K562 (cell line): ENCODE data around the gene EMX1. TPM values are rescaled to one million over a fixed set of nuclear protein-coding genes. Genes with fewer than 3 reads are reported as not detected.
A peak's percentile ranks its signal among the peaks of the same experiment; 100 is the strongest.

Source experiments
- ATAC-seq: fragments of 200-7000 bp; cut with Tn5 transposase; 3 replicates; pipeline ENCODE4 v1.9.1; 2020; ENCODE audit warnings: moderate library complexity
- BruUV-seq: library from RNA; stranded (reverse); fragments of 400-500 nt; replicated peaks from 2 replicates; lab custom pipeline; 2021; lab: Mats Ljungman, UMichigan
- CTCF ChIA-PET: fragments of 300-600 bp; formaldehyde crosslinking; extraction: SDS; loops from one replicate; lab custom pipeline; 2021; ENCODE audit warnings: low intra/inter-chr PET ratio; lab: Yijun Ruan, JAX
- POLR2A ChIA-PET: fragments of 300-600, 350-650 bp; sonication (Branson Sonifier 250); formaldehyde crosslinking; extraction: SDS; loops from one replicate; lab custom pipeline; 2021; ENCODE audit warnings: antibody characterized with exemption, inconsistent platforms; lab: Yijun Ruan, JAX
- DNase-seq, 4 experiments: peaks; one replicate each; pipeline versions ENCODE4 v3.0.0 to v3.0.0-alpha.2; 2011 to 2018; ENCODE audit warnings: low spot score in 3 of 4, mixed read lengths in 3 of 4; ENCODE audit errors: extremely low read depth in 1 of 4
- FAIRE-seq: peaks from 2 replicates; lab custom pipeline; 2011; peaks lifted over from hg19 to GRCh38; lab: Jason Lieb, UNC
- H2AFZ ChIP-seq: 2 replicates; pipeline ENCODE4 v1.6.0; 2011; ENCODE audit warnings: low read depth, low read length, control low read depth, inconsistent platforms
- H3K27ac ChIP-seq: fragments of 200-600 bp; 3 replicates; pipeline ENCODE4 v1.8.0; 2011; ENCODE audit warnings: low read depth, mild to moderate bottlenecking, control low read depth, inconsistent platforms, low read length, moderate library complexity, mixed read lengths; ENCODE audit errors: extremely low read depth
- H3K27me3 ChIP-seq, 2 experiments: fragments of 300-600 bp in 1 of 2; 2 replicates in 1 of 2; 3 replicates in 1 of 2; pipeline versions ENCODE4 v1.6.0 to v1.8.0; 2011; ENCODE audit warnings: inconsistent platforms in 2 of 2, low read length in 2 of 2, mild to moderate bottlenecking in 1 of 2, mixed read lengths in 1 of 2, moderate library complexity in 1 of 2; ENCODE audit not compliant: control insufficient read depth in 2 of 2, insufficient read depth in 2 of 2
- H3K36me3 ChIP-seq: fragments of 300-600 bp; 3 replicates; pipeline ENCODE4 v1.8.0; 2011; ENCODE audit warnings: mild to moderate bottlenecking, low read length, inconsistent platforms; ENCODE audit not compliant: control insufficient read depth, insufficient read depth
- H3K4me1 ChIP-seq, 2 experiments: fragments of 200-600 bp in 1 of 2; replicated peaks in 1 of 2; 2 replicates in 1 of 2; 3 replicates in 1 of 2; pipeline versions ENCODE4 v1.5.1 to v1.8.0; 2011; ENCODE audit warnings: inconsistent platforms in 2 of 2, low read length in 2 of 2, mild to moderate bottlenecking in 1 of 2, mixed read lengths in 1 of 2, moderate library complexity in 1 of 2; ENCODE audit not compliant: control insufficient read depth in 2 of 2, insufficient read depth in 2 of 2
- H3K4me2 ChIP-seq: 2 replicates; pipeline ENCODE4 v1.6.1; 2011; ENCODE audit warnings: low read length, control low read depth, inconsistent platforms, mixed read lengths; ENCODE audit not compliant: insufficient read depth
- H3K4me3 ChIP-seq: fragments of 200-600 bp; sonication (generic), shearing (Covaris generic); 2 replicates; pipeline ENCODE4 v1.5.1; 2016; ENCODE audit warnings: control low read depth, inconsistent platforms
- H3K79me2 ChIP-seq: fragments of 200-600 bp; 3 replicates; pipeline ENCODE4 v1.8.0; 2011; ENCODE audit warnings: low read length, inconsistent platforms; ENCODE audit not compliant: control insufficient read depth, insufficient read depth
- H3K9ac ChIP-seq, 2 experiments: 2 replicates each; pipeline versions ENCODE4 v1.6.0 to v1.6.1; 2011; ENCODE audit warnings: low read depth in 2 of 2, low read length in 2 of 2, control low read depth in 1 of 2, inconsistent platforms in 1 of 2, mild to moderate bottlenecking in 1 of 2, mixed read lengths in 1 of 2; ENCODE audit not compliant: insufficient read depth in 1 of 2
- H3K9me1 ChIP-seq: one replicate; pipeline ENCODE4 v1.6.0; 2011; ENCODE audit warnings: inconsistent platforms, mild to moderate bottlenecking, low read length, moderate library complexity; ENCODE audit not compliant: control insufficient read depth, insufficient read depth
- H3K9me3 ChIP-seq: replicated peaks from 2 replicates; pipeline ENCODE4 v1.5.1; 2011; ENCODE audit warnings: low read depth, low read length, inconsistent platforms; ENCODE audit not compliant: control insufficient read depth, insufficient read depth
- H4K20me1 ChIP-seq: replicated peaks from 2 replicates; pipeline ENCODE4 v1.6.1; 2011; ENCODE audit warnings: low read length, inconsistent platforms, mixed read lengths; ENCODE audit not compliant: control insufficient read depth, insufficient read depth
- EGR1 ChIP-seq: fragments of 450-650 bp; conservative IDR thresholded peaks from 2 replicates; pipeline ENCODE4 v1.6.1; 2017; ENCODE audit warnings: mild to moderate bottlenecking
- NFE2L1 ChIP-seq: fragments of 450-650 bp; IDR thresholded peaks from 2 replicates; pipeline ENCODE4 v1.6.1; 2016; ENCODE audit warnings: missing genetic modification characterization, low read depth, mild to moderate bottlenecking, missing compliant biosample characterization, moderate library complexity, borderline replicate concordance
- NFYB ChIP-seq: IDR thresholded peaks from 2 replicates; pipeline ENCODE4 v1.6.1; 2011; ENCODE audit warnings: mild to moderate bottlenecking, moderate library complexity; ENCODE audit not compliant: insufficient read length; ENCODE audit errors: extremely low read depth
- PHF21A ChIP-seq: fragments of 450-650 bp; IDR thresholded peaks from 2 replicates; pipeline ENCODE4 v1.6.1; 2017; ENCODE audit warnings: low read depth, borderline replicate concordance
- PYGO2 ChIP-seq: fragments of 450-650 bp; IDR thresholded peaks from 2 replicates; pipeline ENCODE4 v1.6.1; 2016; ENCODE audit warnings: mild to moderate bottlenecking, missing genetic modification characterization, moderate library complexity, missing compliant biosample characterization
- RERE ChIP-seq: sonication (generic); formaldehyde crosslinking; IDR thresholded peaks from 2 replicates; pipeline ENCODE4 v1.8.0; 2023; ENCODE audit warnings: missing genetic modification reagents, mild to moderate bottlenecking, borderline replicate concordance
- WGBS: fragments of 100-300 bp; shearing (Covaris generic); methylation state at CpG from one replicate; pipeline ENCODE4 v1.1.6; 2016; ENCODE audit warnings: low coverage, mixed read lengths; ENCODE audit not compliant: insufficient coverage; ENCODE audit errors: missing lambda C conversion rate; 5-methylcytosine and 5-hydroxymethylcytosine counted together
- in situ Hi-C: fragments of 300-500 bp; cut with MboI; formaldehyde crosslinking; loops from 4 replicates; pipeline ENCODE4 v1.15.0; 2018; ENCODE audit warnings: inconsistent platforms, mixed read lengths
- intact Hi-C: fragments of 100-400 bp; cut with micrococcal nuclease; formaldehyde crosslinking; loops from 2 replicates; pipeline ENCODE4 v1.14.2; 2022
- polyA plus RNA-seq, 8 experiments: library from polyadenylated mRNA; depleted of rRNA in 4 of 8; stranded (reverse) in 5 of 8; unstranded in 3 of 8; fragments of >200 nt; fragmentation: Nextera tagmentation in 2 of 8; fragmentation: Illumina TruSeq in 1 of 8; extraction: Ambion mirVana in 2 of 8; extraction: Trizol in 1 of 8; gene quantifications; 2 replicates each; pipeline versions ENCODE4 v1.2.1 to v1.2.3, GENCODE V29; 2011 to 2014; ENCODE audit warnings: inconsistent platforms in 1 of 8, missing spikeins in 1 of 8
- total RNA-seq, 7 experiments: library from RNA; depleted of rRNA in 6 of 7; stranded (reverse); fragments of >200 nt in 6 of 7; fragmentation: Illumina TruSeq in 2 of 7; extraction: Trizol in 2 of 7; gene quantifications; 2 replicates each; pipeline versions ENCODE4 v1.2.1 to v1.2.3, GENCODE V29; 2011 to 2021; ENCODE audit warnings: low replicate concordance in 1 of 7

Gene EMX1
- total and polyA plus RNA-seq, 9 of the 15 experiments (the other 6 are each of a cell fraction or from before 2014, with no cell fraction given), result 0.10 to 0.32 (median 0.21) TPM; not detected in 6

GRCh38 chr2:72931280-72931910 is 14.1 kb downstream of the EMX1 start:
- Histone ChIP-seq H3K9ac (no peak overlapping the region), H2AFZ (no peak overlapping the region), H3K27ac (no peak overlapping the region), H4K20me1 (peaks cover 22% of the 10 kb centered on the region), H3K9me3 (no peaks in the 10 kb centered on the region), H3K9me1 (no peaks in the 10 kb centered on the region), H3K4me3 (no peak overlapping the region), H3K79me2 (no peaks in the 10 kb centered on the region), H3K36me3 (no peaks in the 10 kb centered on the region), H3K27me3 (peaks cover 19 to 80% of the 10 kb centered on the region in 2 experiments), H3K4me2 (no peak overlapping the region), H3K4me1 (no peaks in the 10 kb centered on the region)
- no TSS peak for BruUV-seq
- CTCF ChIA-PET, result no interaction called here
- no peak for DNase-seq
- in situ Hi-C loops, result no loop called here
- intact Hi-C loops, result no loop called here
- WGBS, result 3% methylated on average over 14 of the region's 14 CpGs
- TF ChIP-seq PHF21A (no peak), EGR1 (0 out of 2 replicates have a peak, but pooled peaks have one; percentile 25)
- POLR2A ChIA-PET, result no interaction called here
- FAIRE-seq, result no peak
- ATAC-seq, result no peak

- POLR2A ChIA-PET, result no interaction called here
- Histone ChIP-seq H3K4me1 (peaks cover 0 to 3% of the 10 kb centered on the region in 2 experiments; a peak in 1 of 5 replicates), H3K36me3 (no peaks in the 10 kb centered on the region), H4K20me1 (peaks cover 26% of the 10 kb centered on the region), H2AFZ (no peak overlapping the region), H3K9me3 (no peaks in the 10 kb centered on the region), H3K9me1 (no peaks in the 10 kb centered on the region), H3K27me3 (peaks cover 17 to 80% of the 10 kb centered on the region in 2 experiments), H3K27ac (no peak overlapping the region), H3K4me3 (no peak overlapping the region), H3K79me2 (no peaks in the 10 kb centered on the region), H3K9ac (no peak overlapping the region), H3K4me2 (no peak overlapping the region)
- CTCF ChIA-PET, result no interaction called here
- ATAC-seq (no peak), FAIRE-seq (no peak), DNase-seq (no peak)
- BruUV-seq, result no TSS peak
- in situ Hi-C loops, result no loop called here
- intact Hi-C loops, result no loop called here
- WGBS, result 0% methylated on average over 5 of the region's 5 CpGs
- TF ChIP-seq NFE2L1, result no peak
- TF ChIP-seq RERE (CRISPR knock-in tag), result no peak
- no peak for TF ChIP-seq NFYB
- TF ChIP-seq PYGO2, result no peak
Measured at GRCh38 chr2:72932045-72932740, 14.9 kb downstream of the EMX1 start.
